HUDEP-2 (cell line): Measurements from ENCODE around the gene TSPAN3.
A peak's percentile ranks its signal among the peaks of the same experiment; 100 is the strongest.

Experiments
- DNase-seq, 76 experiments: peaks; one replicate each; lab custom pipeline; 2025; ENCODE audit not compliant: unreplicated experiment in 76 of 76; lab: John Stamatoyannopoulos, UW

The TSPAN3 gene

DNA sequence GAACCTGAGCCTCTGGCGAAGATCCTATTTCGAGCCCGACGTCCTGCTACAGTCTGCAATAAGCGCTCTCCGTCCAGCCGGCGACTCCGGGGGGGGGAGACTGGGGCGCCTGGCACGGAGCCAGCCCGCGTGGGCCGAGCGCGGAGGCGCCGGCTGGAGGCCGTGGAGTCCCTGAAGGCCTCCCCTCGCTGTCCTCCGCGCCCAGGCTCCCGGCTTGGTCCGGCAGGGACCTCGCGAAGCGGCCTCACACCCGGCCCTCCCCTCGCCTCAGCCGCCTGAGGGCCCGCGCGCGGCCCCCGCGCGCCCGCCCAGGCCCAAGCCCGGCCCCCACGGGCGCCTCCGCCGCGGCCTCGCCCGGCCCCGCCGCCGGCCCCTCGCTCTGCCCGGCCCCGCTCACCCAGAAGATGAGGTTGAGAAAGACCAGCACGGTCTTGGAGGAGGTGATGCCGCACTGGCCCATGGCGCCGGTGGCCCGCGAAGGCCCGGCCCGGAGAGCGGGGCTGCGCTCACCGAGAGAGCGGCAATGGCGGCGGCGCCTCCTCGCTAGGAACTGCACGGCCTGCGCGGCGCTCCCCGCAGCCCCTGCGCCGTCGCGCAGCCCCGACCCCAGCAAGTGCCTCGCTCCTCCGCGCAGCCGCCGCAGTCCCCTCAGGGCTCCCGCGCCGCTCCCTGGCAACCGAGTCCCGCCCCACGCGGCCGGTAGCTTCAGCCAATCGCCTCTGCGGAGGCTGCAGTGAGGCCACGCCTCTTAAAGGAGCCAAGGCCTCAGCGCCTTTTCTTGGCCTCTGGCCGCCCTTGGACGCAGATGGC is at the start of gene TSPAN3:
TSS of gene TSPAN3 (minus strand) at position 615 of the 810 bp plus-strand sequence. CDS start at position 460, 155 bp downstream.
- DNase-seq: peak in 74 of 76 experiments; percentile 23 to 90 (median 80)

DNA sequence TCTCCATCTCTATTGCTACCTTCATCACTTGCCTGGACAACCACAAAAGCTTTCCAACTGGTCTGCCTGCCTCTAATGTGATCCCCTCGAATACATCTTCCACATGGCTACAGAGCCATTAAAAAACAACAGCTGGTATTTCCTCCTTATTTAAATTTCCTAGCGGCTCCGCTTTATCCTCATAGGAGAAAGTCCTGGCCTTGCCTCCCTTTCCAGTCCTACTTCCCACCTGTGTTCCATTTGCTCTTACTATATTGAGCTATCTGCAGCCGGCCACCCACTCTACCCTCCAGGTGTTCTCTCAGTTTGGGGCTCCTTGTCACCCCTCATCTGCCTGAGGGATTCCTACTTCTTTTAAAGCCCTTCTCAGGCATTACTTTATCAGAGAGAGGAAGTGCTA is 49.7 kb upstream of the TSPAN3 start:
- DNase-seq: no peak

DNA sequence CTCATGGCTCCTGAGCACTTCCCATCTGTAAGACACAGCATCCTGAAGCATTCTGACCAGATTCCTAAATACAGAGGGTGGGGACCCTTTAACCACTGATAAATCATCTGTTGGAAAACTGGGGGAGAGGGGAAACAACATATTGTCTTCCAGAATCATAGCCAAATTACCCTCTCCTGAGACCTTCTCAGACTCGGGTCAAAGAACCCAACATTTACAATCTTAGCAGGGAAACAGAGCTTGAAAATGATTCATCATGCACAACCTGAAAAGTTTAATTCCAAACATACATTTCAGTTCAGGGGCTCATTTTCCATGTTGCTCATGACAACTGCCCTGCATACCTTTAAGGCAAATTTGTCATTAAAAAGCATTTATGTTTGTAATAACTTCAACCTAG is 48.5 kb upstream of the TSPAN3 start:
- no peak for DNase-seq

DNA sequence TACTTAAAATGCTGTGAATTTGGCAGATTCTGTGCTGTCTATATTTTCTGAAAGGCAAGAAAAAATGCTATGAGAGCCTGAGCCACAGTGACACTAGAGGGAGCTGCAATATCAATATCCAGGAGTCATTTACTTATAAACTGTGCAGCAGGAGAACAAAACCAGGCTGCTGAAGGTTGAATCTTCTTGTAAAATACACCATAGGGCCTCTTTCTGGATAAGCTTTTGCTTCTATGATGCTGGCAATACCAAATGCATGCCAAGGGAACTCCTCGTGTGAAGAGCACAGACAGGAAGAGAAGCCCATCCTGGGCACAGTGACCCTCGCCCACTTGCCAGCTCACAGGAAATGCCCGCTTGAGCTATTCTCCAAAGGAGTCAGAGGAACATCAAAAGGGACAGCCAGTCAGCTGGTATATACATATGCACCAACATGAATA is 48.0 kb upstream of the TSPAN3 start:
- DNase-seq: peak in 25 of 76 experiments; percentile 1 to 43 (median 23)

DNA sequence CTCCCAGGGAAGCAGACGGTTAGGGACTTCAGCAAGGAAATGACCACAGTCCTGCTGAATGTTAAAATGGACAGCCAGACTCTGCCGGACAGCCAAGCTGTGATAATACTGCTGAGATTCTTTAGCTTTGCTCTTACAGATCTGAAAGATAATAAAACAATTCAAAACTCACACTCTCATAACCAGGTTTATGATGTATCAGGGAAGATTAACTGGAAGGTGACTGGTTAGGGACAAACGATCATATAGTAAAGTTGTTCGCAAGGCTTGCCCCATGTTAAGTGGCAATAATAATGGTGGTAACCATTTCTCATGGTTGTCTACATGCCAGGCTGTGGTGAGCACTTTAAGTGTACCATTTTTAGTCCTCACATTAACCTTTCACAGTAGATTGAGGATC is 44.3 kb upstream of the TSPAN3 start:
- no peak for DNase-seq

DNA sequence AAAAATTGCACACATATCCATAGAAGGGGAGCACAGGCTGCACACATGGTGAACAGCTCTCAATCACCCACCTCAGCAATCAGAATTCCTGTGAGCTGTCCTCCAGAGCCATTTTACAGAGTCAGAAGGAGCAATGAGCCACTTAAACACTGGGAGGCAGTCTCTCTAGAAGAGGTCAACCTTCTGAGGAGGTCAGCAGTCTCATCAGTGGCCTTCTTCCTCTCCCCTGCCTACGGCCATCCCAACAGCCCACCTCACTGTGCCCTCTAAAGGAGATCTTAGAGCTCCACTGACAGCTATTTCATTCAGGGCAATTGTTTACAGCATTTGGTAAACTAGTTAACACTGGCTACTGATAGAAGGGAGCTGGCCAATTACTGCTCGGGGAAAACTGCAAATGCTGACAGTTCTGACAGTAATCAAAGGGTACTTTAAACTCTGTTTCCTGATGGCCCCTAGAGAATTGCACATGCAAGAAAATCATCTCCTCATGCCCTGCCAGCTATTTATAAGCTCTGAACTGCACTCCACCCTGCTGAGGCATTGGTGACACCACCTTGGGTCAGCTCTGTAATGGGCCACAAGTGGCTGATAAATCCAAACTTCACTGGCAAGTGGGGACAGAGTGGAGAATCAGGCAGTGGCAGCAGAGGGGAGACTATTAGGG is 42.1 kb upstream of the TSPAN3 start:
- DNase-seq: no peak

DNA sequence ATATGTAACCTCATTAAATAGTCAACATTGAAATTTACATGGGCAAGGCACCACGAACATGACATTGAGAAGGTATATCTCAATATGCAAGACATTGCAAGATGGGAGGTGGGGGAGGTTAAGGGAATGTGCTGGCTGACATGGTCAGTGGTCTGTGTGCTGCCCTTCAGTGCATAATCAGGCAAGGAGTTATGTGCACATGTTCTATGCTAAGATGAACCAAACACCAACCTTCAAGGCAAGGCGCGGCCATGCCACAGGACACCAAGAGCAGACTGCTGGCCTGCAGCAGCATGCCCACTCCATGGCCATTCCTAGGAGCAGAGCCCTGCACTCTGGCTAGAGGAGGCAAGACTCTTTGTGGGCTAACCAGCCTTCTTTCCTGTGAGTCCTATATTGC is 40.9 kb upstream of the TSPAN3 start:
- DNase-seq: no peak

DNA sequence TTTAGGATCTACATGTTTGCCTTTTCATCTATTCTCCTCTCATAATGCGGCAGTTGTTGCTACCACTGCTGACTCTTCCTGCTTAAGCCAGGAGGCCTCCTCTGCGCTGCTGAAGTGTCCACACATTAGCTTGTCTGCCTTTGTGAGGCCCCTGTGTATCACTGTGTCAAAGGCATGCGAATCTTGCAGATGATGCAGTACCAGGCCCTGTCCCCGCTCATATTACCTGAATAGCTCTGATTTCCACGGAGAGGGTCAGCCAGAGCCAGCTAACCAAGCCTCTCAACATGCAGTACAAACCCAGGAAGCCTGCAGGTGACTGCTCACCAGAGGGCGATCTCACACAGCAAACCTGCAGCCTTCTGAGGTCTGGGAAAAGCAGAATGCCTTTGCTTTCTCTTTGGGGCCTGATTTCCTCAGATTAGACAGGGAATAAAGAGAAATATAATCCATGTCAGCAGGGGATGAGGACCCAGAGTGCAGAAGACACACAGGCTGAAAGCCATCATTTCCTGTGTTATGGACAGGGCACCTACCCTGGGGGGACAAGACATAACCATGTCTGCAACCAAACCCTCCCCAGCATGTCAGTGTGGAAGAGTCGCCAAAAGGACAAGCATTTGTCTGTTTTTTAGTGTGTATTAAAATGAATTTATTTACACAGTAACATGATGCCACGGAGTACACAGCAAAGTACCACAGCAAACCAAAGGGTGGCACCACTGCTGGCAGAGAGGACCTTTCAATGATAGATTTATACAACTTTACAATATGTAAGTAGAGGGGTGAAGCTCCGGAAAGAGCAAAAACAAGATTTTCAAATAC is 36.8 kb upstream of the TSPAN3 start:
- DNase-seq: peak in 24 of 76 experiments; percentile 2 to 39 (median 10)

DNA sequence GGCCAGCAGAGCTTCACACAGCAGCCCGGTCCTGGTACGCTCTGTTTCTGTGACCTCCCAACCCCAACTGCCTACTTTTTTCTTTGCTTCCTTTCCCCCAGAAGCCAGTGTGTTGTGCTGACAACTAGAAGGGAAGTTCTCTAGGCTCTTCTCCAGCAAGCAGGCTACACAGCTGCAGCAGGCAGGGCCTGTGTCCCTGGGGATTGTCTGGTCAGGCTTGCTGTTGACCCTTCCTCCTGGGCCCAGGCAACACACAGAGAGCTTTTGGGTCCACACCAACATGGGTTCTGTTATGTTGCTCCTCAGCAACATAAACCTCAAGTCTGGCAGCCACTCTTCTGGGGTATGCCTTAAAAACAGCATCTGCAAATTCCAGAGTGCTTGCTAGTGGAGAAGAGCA is 36.2 kb upstream of the TSPAN3 start:
- DNase-seq: no peak

DNA sequence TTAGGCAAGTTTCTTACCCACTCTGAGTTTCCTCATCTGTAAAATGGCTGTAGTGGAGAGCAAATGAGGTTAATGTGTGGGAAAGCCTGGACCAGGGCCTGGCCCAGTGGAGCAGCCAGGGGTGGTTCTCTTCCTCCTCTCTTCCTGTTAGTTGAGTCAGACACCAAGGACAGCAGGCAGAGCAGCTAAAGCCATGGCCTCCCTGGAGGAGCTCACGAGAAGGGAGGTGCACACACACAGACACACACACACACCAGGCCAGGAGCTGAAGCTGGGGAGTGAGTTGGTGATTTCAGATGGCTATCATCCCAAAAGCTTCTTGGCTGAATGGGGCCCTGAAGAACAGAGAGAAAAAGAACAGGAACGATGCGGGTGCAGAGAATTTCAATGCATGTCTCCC is 33.2 kb upstream of the TSPAN3 start:
- DNase-seq: no peak

DNA sequence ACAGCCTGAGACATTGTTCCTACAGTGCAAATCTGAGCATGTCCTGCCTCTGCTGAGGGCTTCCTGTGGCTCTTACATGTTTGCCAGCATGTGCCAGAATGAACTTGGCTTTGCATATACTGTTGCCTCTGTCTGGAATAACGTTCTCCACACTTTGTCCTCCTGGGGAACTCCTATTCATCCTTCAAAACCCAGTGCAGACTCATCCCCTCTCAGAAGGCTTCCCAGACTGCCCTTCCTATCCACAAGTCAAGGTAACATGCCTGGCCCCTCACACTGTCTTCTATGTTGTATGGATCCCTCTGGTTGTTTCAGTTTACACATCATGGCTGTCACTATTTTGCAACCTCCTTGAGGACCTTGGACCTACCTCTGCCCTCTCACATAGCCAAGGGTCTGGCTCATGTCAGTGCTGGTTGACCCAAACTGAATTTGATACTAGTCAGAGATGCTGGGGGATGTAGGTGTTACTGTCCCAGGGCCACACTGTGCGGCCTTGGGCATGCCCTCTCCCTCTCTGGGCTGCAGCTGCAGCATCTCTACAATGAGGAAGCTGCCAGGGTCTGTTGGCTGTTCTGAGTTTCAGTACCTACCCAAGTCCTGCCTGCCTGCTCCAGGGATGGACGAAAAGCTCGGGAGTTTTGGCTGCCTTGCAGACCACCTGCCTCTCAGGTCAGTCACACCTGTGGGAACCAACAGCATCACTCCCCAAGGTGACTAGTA is 29.0 kb upstream of the TSPAN3 start:
- no peak for DNase-seq

DNA sequence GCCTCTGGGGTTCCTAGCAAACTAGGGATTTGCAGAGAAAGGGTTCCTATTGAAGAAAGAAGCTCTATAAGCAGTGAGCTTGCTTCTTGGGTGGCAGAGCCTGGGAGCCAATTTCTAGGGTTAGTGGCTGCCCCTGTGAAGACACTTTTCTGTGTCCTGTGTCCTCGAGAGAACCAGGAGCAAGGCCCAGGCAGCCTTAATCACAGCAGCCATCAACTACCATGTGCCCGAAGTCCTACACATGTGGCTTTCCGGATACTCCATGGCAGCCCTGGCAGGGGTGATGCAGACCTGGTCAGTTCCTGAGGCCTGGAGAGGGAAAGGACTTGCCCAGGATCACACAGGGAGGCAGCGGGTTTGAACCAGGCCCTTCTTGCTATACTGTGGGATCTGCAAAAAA is 27.7 kb upstream of the TSPAN3 start:
- DNase-seq: no peak

DNA sequence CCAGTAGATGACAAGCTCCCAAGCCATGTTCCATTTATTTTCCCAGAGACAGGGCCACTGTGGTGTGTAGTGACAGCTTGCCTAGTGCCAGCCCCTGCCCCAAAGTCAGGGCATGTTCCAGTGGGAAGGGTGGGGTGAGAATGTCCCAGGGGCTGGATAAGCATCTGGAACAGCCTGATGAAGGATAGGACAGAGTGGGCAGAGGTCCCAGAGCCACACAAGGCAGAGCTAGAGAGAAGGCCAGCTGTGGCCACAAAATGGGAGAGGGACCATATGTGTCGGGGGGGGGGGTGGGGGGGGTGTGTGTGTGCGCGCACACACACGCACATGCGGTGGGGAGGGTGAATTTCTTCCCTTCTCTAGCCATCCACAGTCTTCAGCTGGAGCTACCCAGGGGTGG is 27.0 kb upstream of the TSPAN3 start:
- DNase-seq: no peak

DNA sequence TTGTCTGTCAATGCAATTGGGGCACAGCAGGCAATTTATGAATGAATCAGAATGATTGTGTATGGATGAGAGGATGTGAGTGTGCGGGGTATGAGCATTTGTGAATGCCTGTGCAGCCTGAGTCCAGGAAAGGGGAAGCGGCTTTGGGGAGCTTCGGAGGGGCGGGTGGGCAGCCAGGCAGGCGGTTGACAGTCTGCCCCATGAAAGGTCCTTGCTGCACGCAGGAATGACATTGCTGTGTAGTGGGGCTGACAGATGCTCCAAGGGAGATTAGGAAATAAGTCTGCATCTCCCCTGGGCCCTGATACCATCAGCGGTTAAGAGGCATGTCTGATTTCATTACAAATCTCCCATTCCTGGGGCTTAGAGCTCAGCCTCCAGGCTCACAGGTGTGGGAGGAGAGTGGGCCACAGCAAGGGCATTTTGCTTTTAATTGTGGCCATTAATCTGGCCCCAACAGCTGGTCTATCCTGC is 26.4 kb upstream of the TSPAN3 start:
- DNase-seq: no peak

DNA sequence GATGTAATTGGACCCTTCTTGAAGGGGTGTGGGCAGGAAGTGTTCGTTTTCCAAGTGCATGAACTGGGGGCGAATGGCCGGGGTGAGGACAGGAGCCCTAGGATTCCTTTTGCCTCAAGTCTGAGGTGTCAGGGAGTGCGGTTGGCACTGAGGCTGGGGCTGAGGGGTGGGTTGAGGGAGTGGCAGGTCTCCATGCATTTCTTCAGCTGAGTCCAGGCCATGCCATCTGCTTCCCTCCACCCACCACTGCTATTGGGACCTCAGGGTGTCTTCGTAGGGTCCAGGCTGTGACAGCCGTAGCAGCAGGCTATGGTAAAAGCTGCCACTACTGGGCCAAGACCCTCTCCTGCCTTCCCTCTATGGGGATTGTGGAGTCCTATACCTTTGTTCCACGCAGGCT is 25.6 kb upstream of the TSPAN3 start:
- DNase-seq: no peak

DNA sequence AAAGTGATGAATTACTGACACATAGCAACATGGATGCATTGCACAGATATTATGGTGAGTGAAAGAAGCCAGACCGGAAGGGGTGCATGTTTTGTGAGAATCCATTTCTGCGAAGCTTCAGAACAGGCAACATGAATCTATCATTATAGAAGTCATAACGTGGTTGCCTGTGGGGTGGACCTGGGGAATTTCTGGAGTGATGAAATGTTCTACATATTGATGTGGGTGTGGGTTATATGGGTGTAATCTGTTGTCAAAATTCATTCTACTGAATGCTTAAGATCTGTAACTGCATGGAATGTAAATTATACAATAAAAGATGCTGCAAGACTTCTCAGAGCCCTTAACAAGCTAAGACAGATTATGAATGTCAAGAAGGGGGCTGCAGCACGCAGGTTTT is 25.2 kb upstream of the TSPAN3 start:
- no peak for DNase-seq

DNA sequence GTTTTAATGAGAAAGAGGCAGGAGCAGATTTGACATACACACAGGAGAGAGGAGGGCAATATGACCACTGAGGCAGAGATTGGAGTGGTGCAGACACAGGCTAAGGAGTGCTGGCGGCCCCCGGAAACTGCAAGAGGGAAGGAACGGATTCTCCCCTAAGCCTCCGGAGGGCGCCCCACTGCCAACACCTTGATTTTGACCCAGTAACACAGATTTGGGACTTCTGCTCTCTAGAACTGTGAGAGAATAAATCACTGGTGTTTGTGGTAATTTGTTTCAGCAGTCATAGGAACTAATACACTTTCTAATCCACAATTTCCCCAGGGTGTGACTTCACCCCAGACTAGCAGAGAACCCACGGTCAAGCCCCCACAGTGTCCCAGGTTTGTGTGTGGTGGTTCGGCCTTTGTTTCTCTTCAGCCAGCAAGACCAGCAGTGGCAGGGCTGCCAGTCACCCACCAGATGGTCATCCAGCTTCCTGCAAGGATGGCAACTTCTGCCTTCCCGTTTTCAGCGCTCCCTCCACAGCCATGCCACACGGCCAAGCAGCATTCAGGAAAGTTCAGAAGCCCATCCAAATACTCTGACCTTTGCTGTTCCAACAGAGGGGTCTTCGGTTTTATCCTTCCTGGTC is 23.6 kb upstream of the TSPAN3 start:
- peak in 5 of 76 experiments; percentile 1 to 20 (median 5) for DNase-seq

DNA sequence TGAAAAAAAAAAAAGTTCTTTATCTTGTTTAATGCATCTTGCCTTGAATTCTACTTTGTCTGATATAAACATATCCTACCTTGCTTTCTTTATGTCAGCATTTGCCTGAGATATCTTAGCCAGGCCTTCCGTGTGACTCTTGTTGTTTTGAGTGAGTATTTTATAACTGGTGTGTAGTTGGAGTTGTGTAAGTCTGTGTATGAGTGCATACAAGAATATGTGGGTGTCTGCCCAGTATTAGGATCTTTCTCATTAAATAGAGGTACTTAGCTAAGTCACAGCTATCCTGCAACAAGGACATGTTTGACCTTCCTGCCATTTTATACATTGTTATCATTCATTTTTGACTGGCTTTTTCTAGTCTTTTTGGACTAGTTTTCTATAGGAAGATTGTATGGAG is 22.5 kb upstream of the TSPAN3 start:
- DNase-seq: no peak

DNA sequence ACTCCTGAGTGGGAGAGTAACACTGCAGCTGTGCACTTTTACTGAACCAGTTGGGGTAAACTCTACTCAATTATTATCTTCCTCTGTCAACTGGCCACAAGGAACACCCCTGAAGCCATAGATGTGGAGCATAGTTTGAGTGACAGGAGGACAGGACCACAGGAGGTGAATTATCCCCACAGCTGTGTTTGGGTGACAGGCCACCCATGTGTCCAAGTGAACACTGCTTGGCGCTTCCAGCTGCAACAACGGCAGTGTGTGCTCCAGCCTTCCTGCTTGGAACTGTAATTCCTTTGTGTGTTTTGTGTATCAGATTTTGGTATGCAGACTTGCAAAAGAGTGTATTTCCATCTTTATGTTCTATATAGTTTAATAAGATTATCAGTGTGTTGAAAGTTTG is 20.2 kb upstream of the TSPAN3 start:
- no peak for DNase-seq

DNA sequence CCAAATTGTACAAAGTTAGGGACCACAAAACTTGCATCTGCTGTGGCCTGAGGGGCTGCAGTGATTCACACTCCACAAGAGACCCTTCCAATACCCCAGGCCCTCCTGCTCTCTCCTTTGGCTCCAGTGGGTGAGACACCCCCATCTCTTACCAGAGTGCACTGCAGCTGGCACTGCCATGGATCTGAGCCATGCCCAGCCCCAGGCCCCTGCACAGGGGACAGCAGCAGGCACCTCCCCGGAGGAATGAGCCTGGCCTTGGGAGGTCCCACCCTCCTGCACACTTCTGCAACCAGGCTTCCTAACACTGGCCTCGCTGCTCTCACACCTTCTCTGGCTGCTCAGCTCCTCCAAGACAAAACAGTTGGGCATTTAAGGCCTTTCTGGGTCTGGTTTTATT is 16.3 kb upstream of the TSPAN3 start:
- DNase-seq: no peak
